Measurements from ENCODE around the gene TSNAX. TPM values are rescaled to one million over a fixed set of nuclear protein-coding genes. Genes with fewer than 3 reads are reported as not detected.

The TSNAX gene
- total RNA-seq, 2 experiments from 2014 or later, result 33.5 to 35.7 TPM

- peaks cover 7% of the 10 kb centered on the region for H3K4me1 Mint-ChIP-seq (ENCODE audit: low read depth)
- H3K36me3 Mint-ChIP-seq (ENCODE audit: low read depth), result peaks cover 2% of the 10 kb centered on the region
- no peak for TF ChIP-seq CTCF (IDR thresholded peaks at IDR 0.05)
- H3K27ac Mint-ChIP-seq, result no peak overlapping the region
- H3K9me3 ChIP-seq (ENCODE audit: control insufficient read depth in 1 of 2, insufficient read depth in 1 of 2, low read length in 2 of 2), result no peaks in the 10 kb centered on the region
- CTCF ChIA-PET, result no interaction called here
- H3K27me3 ChIP-seq (ENCODE audit: control insufficient read depth in 1 of 2, insufficient read depth in 2 of 2, low read length in 2 of 2), result no peaks in the 10 kb centered on the region
- no peak overlapping the region for H3K27ac ChIP-seq (ENCODE audit: low read depth in 1 of 2, low read length in 2 of 2)
- H3K4me3 Mint-ChIP-seq, result no peak overlapping the region
- no peaks in the 10 kb centered on the region for H3K9me3 Mint-ChIP-seq
- DNase-seq (no peak), ATAC-seq (ENCODE audit: poor library complexity) (no peak)
- no peaks in the 10 kb centered on the region for H3K36me3 ChIP-seq (ENCODE audit: insufficient read depth, low read length)
- H3K27me3 Mint-ChIP-seq, result peaks cover 1% of the 10 kb centered on the region
- intact Hi-C loops (cut with DNase I, micrococcal nuclease), result loop anchor here (10.0 kb wide), 2 partner anchors 102 to 1112 kb away; partner anchors contain the start of genes DISC1 (in 1 of the 2) and SIPA1L2 (in 1 of the 2)
- POLR2A ChIA-PET, result no interaction called here
- no peak overlapping the region for H3K4me3 ChIP-seq (ENCODE audit: low read length)
- peaks cover 7% of the 10 kb centered on the region for H3K4me1 ChIP-seq (ENCODE audit: insufficient read depth, low read length)
Observed at GRCh38 chr1:231522931-231523642, 5.4 kb upstream of the TSNAX start.

DNA sequence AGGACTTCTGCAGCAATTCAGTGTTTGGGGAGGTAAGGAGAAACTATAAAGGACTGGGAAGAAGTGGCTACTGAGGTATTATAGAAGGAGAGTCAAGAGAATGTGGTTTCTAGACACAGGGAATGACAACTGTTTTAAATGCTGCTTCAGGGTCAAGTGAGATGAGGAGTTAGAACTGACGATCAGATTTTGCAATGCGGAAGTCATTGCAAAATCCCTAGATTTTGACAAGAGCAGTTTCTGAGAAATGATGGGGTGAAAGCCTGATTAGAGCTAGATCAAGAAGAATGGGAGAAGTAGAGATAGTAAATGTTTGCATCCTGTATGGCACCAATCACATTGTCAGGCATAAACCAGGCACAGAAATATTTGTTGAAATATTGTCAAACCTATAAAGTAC, 4.7 kb upstream of the TSNAX start:
- Mint-ChIP-seq H3K4me1 (ENCODE audit: low read depth) (peaks cover 14% of the 10 kb centered on the region), H3K4me3 (no peak overlapping the region), H3K27ac (no peak overlapping the region), H3K36me3 (ENCODE audit: low read depth) (peaks cover 9% of the 10 kb centered on the region), H3K27me3 (no peaks in the 10 kb centered on the region), H3K9me3 (no peaks in the 10 kb centered on the region)
- Histone ChIP-seq H3K27me3 (ENCODE audit: control insufficient read depth in 1 of 2, insufficient read depth in 2 of 2, low read length in 2 of 2) (no peaks in the 10 kb centered on the region), H3K4me1 (ENCODE audit: insufficient read depth, low read length) (peaks cover 9% of the 10 kb centered on the region), H3K36me3 (ENCODE audit: insufficient read depth, low read length) (no peaks in the 10 kb centered on the region), H3K9me3 (ENCODE audit: control insufficient read depth in 1 of 2, insufficient read depth in 1 of 2, low read length in 2 of 2) (no peaks in the 10 kb centered on the region), H3K4me3 (ENCODE audit: low read length) (no peak overlapping the region), H3K27ac (ENCODE audit: low read depth in 1 of 2, low read length in 2 of 2) (no peak overlapping the region)
- ChIA-PET POLR2A (no interaction called here), CTCF (no interaction called here)
- ATAC-seq (ENCODE audit: poor library complexity), result no peak
- intact Hi-C loops (cut with DNase I, micrococcal nuclease), result loop anchor here (10.0 kb wide), 2 partner anchors 101 to 1111 kb away; partner anchors contain the start of genes DISC1 (in 1 of the 2) and SIPA1L2 (in 1 of the 2)
- TF ChIP-seq CTCF (IDR thresholded peaks at IDR 0.05), result no peak
- peak in 2 of 14 experiments; percentile 15 to 25 for DNase-seq

DNA sequence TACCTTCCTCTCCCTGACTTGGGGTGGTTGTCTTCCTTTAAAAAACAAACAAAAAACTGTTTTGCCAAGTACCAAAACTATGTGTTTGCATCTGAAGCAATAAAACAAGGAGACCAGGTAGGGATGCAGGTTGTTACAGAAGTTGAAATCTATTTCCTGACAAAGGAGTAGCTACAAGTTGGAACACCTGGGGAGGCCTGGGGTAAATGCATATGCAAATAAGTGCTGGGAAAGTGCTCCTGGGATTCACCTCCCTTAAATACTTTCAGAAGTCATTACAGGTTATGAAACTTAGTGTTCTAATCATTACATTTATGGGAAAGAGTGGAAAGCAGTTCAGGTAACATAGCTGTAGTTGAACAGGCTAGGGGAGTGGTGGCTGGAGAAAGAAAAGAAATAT, 1.9 kb upstream of the TSNAX start:
- H3K27me3 Mint-ChIP-seq, result no peaks in the 10 kb centered on the region
- ChIA-PET POLR2A (no interaction called here), CTCF (no interaction called here)
- Histone ChIP-seq H3K27ac (ENCODE audit: low read depth in 1 of 2, low read length in 2 of 2) (no peak overlapping the region), H3K27me3 (ENCODE audit: control insufficient read depth in 1 of 2, insufficient read depth in 2 of 2, low read length in 2 of 2) (no peaks in the 10 kb centered on the region), H3K4me3 (ENCODE audit: low read length) (no peak overlapping the region), H3K9me3 (ENCODE audit: control insufficient read depth in 1 of 2, insufficient read depth in 1 of 2, low read length in 2 of 2) (no peaks in the 10 kb centered on the region), H3K36me3 (ENCODE audit: insufficient read depth, low read length) (peaks cover 5% of the 10 kb centered on the region), H3K4me1 (ENCODE audit: insufficient read depth, low read length) (peaks cover 30% of the 10 kb centered on the region)
- H3K4me1 Mint-ChIP-seq (ENCODE audit: low read depth), result peaks cover 36% of the 10 kb centered on the region
- H3K27ac Mint-ChIP-seq, result peak overlapping the region; percentile 97
- no peak for DNase-seq
- ATAC-seq (ENCODE audit: poor library complexity), result no peak
- no peaks in the 10 kb centered on the region for H3K9me3 Mint-ChIP-seq
- no peak overlapping the region for H3K4me3 Mint-ChIP-seq
- no peak for TF ChIP-seq CTCF (IDR thresholded peaks at IDR 0.05)
- peaks cover 30% of the 10 kb centered on the region for H3K36me3 Mint-ChIP-seq (ENCODE audit: low read depth)
- intact Hi-C loops (cut with DNase I, micrococcal nuclease), result loop anchor here (2.0 to 10.0 kb wide), 8 partner anchors 64 to 1900 kb away; partner anchors contain the start of genes ARV1 (in 1 of the 2), DISC1 (in 1 of the 2), EXOC8 (in 1 of the 2) and GNPAT (in 1 of the 2)
